Choroid plexus epithelial cell (primary cell): ENCODE measurements around the gene GNA12.

ENCODE experiments used
- DNase-seq: peaks from one replicate; pipeline ENCODE4 v3.0.0-alpha.2; 2010; ENCODE audit warnings: low read depth
- H3K4me3 ChIP-seq: 2 replicates; pipeline ENCODE4 v1.5.1; 2011; ENCODE audit warnings: low read depth, mild to moderate bottlenecking, control low read depth, low read length, moderate library complexity
- TF ChIP-seq, protein P1 (sequence below): conservative IDR thresholded peaks from 2 replicates; pipeline ENCODE4 v1.5.1; 2011; ENCODE audit warnings: low read depth, mild to moderate bottlenecking, control low read depth, inconsistent platforms, low read length, moderate library complexity

GNA12 gene

DNA sequence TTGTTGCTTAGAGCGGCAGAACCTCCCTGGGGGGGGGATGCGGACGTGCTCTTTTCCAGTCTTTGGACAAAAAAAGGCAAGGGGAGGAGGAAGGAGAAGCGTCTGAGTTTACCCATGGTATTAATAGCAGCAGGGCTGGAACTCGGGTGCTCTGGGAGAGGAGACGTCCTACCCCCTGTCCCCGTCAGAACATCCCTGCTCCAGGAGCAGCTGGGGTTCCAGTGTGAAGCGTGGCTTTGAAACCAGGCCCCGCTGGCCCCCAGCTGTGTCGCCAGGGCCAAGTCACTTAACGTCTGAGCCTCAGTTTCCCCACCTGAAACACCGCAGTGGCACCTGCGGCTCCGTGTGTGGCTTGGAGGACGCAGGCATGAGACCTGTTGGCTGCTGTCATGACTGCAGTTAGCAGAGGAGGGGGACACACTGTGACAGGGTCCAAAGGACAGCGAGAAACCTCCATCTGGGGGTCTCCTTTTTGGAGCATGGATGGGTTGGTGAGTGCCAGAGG, 154.7 kb downstream of the GNA12 start:
- no peak overlapping the region for H3K4me3 ChIP-seq
- no peak for DNase-seq
- TF ChIP-seq, protein P1, sequence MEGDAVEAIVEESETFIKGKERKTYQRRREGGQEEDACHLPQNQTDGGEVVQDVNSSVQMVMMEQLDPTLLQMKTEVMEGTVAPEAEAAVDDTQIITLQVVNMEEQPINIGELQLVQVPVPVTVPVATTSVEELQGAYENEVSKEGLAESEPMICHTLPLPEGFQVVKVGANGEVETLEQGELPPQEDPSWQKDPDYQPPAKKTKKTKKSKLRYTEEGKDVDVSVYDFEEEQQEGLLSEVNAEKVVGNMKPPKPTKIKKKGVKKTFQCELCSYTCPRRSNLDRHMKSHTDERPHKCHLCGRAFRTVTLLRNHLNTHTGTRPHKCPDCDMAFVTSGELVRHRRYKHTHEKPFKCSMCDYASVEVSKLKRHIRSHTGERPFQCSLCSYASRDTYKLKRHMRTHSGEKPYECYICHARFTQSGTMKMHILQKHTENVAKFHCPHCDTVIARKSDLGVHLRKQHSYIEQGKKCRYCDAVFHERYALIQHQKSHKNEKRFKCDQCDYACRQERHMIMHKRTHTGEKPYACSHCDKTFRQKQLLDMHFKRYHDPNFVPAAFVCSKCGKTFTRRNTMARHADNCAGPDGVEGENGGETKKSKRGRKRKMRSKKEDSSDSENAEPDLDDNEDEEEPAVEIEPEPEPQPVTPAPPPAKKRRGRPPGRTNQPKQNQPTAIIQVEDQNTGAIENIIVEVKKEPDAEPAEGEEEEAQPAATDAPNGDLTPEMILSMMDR: no peak

- peak; percentile 43 for DNase-seq
- TF ChIP-seq, protein P1: no peak
- no peak overlapping the region for H3K4me3 ChIP-seq
Measured at GRCh38 chr7:2688409-2689342, 155.4 kb downstream of the GNA12 start.

GRCh38 chr7:2687881-2688318, 156.2 kb downstream of the GNA12 start, which contains the start of gene AMZ1:
Gene AMZ1 (plus strand): TSS chr7:2688202. CDS start chr7:2700452, 12,250 bp downstream.
- no peak within 1 kb of the TSS for H3K4me3 ChIP-seq
- TF ChIP-seq, protein P1: no peak
- no peak for DNase-seq

DNA sequence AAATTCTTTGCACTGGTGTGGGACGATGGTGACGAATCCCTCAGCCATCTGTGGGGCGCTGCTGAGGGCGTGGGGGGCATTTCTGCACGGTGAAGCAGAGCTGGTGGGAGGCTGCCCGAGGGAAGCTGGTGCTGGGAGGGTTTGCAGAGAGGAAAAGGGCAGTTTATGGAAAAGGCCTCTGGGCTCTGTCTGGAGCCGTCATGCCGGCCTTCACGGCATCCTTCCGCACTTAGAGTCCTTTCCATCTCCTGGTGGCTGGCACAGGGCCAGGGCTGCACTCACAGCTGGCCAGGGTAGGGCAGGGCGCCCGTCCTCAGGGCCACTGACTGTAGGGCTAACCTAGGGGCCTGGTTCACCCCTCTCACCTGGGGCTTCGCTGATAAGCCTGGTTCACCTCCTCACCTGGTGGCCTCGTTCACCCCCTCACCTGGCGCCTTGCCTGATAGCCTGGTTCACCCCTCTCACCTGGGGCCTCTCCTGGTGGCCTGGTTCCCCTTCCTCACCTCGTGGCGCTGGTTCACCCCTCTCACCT, 156.7 kb downstream of the GNA12 start:
- no peak overlapping the region for H3K4me3 ChIP-seq
- TF ChIP-seq, protein P1: no peak
- DNase-seq: no peak

- TF ChIP-seq, protein P1: no peak
- DNase-seq: no peak
- H3K4me3 ChIP-seq: no peak overlapping the region
Measured at GRCh38 chr7:2686101-2686500, 158.0 kb downstream of the GNA12 start.

DNA sequence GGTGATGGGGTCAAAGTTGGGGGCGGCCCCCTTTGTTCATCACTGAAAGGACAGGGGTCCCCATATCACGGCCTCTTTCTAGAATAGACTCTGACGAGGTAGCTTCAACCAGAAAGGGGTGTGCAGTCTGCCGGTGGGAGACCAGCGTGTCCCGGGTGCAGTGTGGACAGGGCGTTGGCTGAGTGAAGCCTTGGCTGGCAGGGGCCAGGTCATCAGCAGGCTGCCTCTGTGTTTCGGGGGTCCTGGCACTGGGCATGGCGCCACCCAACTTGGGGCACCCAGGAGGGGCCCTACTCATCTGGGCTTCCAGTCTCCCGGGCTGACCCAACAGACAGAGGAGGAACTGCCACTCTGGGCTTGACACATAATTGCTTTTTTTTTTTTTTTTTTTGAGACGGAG, 159.6 kb downstream of the GNA12 start:
- no peak for DNase-seq
- no peak overlapping the region for H3K4me3 ChIP-seq
- TF ChIP-seq, protein P1: no peak
